GM19238 (cell line): ENCODE data around the gene GDI1.
A peak's percentile ranks its signal among the peaks of the same experiment; 100 is the strongest.

Experiments
- DNase-seq: peaks from one replicate; pipeline ENCODE4 v3.0.0; 2011; ENCODE audit warnings: low spot score; ENCODE audit not compliant: insufficient read length

GDI1 gene

DNA sequence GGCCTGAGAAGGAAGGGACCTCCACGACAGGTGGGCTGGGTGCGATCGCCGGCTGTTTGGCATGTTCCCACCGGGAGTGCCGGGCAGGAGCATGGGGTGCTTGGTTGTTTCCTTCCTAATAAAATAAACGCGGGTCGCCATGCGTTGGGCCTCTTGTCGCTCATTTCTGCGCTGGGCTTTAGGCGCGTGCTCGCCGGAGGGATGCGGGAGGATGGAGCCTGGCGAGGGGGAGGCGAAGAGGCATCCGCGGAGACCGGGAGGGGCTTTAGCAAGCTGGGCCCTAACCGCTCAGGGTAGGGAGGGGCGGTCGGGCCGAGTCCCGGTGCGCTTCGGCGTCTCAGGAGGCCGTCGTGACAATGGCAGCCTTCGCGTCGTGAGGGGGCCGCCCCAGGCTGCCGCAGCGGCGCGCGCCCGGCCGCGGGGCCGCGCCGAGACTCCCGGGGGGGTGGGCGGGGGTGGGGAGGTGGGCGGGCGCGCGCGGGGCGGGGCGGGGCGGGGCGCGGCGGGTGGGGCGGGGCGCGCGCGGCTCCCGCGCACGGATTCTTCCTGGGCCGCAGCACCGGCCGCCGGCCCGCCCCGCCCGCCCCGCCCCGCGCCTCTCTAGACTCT lies 476 bp upstream of the GDI1 start:
- peak; percentile 68 for DNase-seq

- DNase-seq, result no peak
Measured at GRCh38 chrX:154437971-154438893, 1.3 kb downstream of the GDI1 start.

GRCh38 chrX:154439841-154440240 lies 2.9 kb downstream of the GDI1 start:
- no peak for DNase-seq

DNA sequence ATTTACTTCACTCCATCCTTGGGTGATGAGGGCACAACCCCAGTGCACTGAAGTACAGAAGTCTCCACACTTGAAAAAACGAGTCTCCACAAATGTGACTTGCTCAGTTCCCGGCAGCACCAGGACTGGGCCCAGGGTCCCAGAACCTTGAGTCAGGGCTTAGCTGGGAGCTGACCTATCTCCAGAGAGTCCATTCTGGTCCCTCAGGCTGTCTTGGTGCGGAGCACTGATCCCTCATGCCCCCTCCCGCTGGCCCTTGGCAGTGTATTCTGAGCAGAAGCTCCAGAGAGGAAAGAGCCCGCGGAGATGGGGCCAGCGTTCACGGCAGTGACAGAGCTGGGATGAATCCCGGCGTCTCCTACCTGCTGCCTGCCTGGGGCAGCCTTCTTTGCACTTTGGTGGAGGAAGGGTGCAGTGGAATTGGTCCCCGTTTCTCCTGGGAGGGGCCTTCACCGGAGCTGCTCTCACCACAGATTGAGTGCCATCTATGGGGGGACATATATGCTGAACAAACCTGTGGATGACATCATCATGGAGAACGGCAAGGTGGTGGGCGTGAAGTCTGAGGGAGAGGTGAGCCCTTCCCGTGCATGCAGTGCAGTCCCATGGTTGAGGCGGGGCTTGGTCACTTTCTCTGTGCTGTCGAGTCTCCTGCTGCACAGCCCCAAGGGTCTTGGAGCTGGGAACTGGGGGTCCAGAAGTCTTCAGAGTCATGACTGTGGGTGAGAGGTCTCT lies 3.8 kb downstream of the GDI1 start:
- DNase-seq, result no peak

DNA sequence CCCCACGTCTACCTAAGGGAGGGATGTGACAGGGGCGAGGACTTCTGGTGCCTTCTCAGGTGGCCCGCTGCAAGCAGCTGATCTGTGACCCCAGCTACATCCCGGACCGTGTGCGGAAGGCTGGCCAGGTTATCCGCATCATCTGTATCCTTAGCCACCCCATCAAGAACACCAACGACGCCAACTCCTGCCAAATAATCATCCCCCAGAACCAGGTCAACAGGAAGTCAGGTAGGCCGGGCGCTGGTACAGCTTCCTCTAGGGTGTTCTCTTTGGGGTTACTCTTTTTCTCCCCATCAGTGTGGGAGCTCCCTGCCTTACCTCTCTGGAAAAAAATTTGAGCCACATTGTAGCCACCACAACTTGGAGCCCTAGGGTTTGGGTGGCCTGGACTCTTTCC lies 4.6 kb downstream of the GDI1 start:
- DNase-seq, result no peak

GRCh38 chrX:154441984-154442707 lies 5.2 kb downstream of the GDI1 start:
- no peak for DNase-seq

DNA sequence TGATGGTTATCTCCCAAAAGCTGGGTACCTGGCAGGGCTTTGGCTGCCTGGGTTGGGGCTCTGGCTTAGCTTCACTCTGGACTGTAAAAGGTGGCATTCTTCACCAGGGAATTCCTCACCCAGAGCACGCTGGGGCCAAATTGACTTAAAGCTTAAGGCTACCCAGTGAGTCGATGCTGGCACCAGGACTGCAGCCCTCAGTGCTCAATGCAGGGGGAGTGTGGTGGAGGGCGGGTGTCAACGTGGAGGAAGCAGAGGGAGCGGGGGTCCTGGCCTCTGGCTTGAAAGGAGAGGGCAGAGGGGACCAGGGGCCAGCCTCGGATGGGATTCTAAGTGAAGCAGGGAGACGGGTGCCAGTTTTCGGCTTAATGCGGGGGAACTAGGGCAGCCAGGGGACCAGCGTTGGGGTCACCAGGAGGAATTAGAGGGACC lies 6.5 kb downstream of the GDI1 start:
- DNase-seq, result no peak

GRCh38 chrX:154443992-154444754 lies 7.2 kb downstream of the GDI1 start, which contains the start of gene FAM50A:
TSS of gene FAM50A (plus strand) at chrX:154444141. CDS start at chrX:154444236, 95 bp downstream.
- DNase-seq, result peak; percentile 86

DNA sequence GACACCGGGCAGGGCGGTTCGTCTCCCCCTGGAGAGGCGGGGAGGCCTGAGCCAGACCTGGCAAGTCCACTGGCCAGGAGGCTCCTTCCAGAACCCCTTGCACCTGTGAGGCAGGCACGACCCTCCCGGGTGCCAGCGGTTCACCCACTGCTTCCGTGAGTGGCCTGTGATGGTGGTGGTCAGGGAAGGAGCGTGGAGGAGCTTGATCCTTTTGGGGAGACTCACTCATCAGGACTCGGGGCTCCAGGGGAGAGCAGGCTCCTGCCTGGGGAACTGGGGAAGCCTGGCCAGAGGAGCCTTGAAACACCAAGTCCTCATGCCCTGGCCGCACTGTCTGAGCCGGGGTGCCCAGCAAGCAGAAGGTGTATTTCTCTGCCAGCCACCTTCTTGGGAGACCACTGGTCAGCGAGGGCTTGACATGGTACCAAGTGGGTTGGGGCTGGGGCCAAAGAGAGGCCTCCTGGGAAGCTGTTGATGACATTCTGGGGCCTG lies 7.8 kb downstream of the GDI1 start:
- DNase-seq, result no peak

DNA sequence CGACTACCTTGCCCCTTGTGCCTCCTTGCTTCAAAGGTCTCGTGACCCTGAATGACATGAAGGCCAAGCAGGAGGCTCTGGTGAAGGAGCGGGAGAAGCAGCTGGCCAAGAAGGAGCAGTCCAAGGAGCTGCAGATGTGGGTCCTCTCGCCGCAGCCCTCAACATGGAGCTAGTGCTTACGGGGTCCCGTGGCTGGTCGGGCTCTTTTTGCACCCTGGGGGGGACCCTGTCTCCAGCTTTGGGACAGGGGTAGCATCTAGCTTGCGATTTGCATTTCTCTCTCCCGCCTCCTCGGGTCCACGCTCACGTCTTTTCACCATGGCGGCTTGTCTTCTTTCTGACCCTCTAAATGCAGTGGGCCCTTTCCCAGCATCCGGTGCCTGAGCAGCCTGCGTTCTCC lies 8.8 kb downstream of the GDI1 start:
- DNase-seq, result no peak

DNA sequence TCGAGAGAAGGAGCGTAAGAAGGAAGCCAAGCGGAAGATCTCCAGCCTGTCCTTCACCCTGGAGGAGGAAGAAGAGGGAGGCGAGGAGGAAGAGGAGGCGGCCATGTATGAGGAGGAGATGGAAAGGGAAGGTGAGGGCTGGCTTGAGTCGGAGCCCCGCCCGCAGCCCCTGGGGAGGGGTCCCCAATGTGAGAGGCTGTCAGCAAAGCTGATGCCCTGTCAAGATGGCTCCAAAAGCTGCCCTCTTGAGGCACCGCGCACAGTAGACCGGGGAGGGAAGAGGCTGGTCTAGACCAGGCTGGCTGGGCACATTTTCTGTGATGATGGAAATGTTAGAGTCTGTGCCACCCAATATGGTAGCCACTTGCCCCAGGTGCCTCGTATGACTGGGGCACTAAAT lies 9.5 kb downstream of the GDI1 start:
- no peak for DNase-seq

DNA sequence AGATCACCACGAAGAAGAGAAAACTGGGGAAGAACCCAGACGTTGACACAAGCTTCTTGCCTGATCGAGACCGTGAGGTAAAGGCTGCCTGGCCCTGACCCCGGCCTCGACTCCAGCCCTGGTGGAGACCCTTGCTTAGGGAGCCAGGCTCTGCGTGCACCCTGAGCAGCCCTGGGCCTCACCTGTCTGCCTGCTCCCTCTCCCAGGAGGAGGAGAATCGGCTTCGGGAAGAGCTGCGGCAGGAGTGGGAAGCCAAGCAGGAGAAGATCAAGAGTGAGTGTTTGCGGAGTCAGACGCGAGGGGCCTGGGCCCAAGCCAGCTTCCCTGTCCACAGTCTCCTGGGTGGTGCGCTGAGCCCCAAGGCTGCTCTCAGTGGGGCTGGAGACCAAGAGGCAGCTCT lies 11.5 kb downstream of the GDI1 start:
- DNase-seq, result no peak

- no peak for DNase-seq
Measured at GRCh38 chrX:154449618-154450017, 12.7 kb downstream of the GDI1 start.

DNA sequence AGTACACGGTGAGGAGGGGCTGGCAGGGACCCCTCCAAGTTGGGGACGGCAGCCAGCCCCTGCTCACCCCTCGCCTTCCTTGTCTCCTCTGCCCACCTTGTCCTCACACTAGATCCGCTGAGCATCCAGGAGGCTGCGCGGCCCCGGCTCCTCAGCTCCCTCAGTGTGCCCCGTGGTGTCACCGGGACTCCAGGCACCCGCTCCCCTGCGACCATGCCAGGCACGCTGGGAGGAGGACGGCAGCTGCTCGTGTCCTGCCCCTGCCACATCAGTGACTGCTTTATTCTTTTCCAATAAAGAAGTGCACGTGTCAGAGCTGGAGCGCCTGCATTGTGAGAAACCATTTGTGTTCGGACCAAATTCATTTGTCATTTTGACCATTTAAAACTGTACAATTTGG lies 13.4 kb downstream of the GDI1 start:
- no peak for DNase-seq

DNA sequence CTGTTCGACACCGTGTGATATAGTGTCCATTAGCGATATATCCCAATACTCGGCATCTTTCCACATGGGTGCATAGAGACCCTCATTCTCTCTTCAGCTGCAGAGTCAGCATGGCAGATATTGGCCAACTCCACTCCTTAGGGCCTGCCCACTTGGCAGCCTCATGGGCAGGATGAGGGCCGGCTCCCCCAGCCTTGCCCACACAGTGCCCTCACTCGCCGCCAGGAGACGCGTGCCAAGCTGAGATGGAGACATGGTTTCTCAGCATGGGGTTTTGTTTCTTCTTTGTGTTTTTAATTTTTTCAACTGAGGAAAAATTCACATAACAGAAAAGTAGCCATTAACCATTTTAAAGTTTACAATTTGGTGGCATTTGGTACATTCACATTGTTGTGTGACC lies 15.9 kb downstream of the GDI1 start:
- no peak for DNase-seq

DNA sequence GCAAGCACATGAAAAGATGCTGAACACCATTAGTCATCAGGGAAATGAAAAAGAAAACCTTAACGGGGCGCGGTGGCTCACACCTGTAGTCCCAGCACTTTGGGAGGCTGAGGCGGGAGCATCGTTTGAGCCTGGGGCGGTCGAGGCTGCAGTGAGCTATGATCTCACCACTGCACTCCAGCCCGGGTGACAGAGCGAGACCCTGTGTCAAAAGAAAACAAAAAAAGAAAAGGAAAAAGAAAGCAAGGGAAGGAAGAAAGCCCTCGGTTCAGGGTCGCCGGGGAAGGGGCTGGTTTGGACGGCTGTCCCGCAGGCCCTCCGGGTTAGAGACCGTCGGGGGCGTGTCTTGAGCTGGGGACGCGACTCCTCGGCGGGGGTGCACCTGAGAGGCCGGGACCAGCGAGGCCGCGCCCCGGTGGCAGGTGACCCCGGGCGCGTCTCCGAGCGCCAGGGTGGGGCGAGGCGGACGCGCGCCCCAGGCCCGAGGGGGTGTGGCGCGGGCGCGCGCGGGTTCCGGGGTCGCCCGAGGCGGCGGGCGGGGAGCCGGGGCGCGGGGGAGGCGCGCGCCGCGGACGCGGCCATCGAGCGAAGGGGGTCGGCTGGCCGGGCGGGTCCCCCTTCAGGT lies 20.6 kb downstream of the GDI1 start:
- DNase-seq, result peak; percentile 64

GRCh38 chrX:154458116-154458953 lies 21.4 kb downstream of the GDI1 start, which contains the start of gene PLXNA3:
TSS of gene PLXNA3 (plus strand) at chrX:154458281. CDS start at chrX:154460184, 1,903 bp downstream.
- DNase-seq, result no peak

DNA sequence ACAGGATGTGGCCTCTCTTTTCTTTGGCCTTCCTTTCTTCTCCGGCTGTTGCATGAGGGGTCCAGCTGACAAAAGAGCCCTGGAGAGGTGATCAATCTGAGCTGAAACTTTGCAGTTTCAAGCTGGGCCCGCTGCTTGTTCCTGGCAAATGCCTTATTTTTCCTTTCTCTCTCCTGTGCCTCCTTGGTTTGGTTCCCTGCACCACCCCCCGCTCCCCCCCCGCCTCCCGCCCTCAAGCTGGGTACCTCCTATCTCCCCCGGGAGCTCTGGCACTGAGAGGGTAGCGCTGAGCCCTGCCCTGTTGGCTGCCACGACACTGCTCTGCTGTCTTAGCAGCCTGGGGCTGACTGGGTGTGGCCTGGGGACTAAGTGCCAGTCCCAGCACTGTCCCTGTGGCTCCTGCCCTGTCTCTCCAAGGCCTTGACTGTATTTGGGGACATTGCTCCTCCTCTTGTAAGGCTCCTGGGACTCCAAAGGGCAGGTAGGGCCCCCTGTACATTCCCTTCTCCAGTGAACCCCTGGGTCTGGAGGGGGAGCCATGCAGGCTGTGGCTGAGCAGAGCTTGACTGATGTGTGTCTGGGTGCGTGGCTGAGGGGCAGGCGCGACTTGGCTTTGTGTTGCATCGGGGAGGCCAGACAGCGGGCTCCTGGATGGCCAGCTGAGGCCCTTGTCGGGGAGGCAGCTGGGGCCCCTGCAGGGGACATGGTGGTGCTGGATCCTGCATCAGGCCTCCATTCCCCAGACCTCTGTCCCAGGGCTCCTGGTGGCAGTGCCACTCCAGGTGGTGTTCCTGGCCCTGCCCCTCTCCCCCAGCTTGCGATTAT lies 22.2 kb downstream of the GDI1 start:
- no peak for DNase-seq
